Keratinocyte (primary cell): ENCODE results near the gene SLC38A6.

ENCODE experiments used
- CTCF ChIP-seq, 3 experiments: IDR thresholded peaks in 1 of 3; conservative IDR thresholded peaks in 1 of 3; optimal IDR thresholded peaks in 1 of 3; 2 replicates in 2 of 3; 3 replicates in 1 of 3; pipeline versions ENCODE3 to v1.5.1; 2011; ENCODE audit warnings: low read length in 3 of 3, mild to moderate bottlenecking in 3 of 3, moderate library complexity in 2 of 3, control low read depth in 1 of 3, inconsistent platforms in 1 of 3; ENCODE audit not compliant: insufficient read depth in 2 of 3; ENCODE audit errors: extremely low read depth in 1 of 3
- EZH2 ChIP-seq: IDR thresholded peaks from one replicate; pipeline ENCODE4 v1.6.1; 2012; ENCODE audit warnings: inconsistent platforms, mild to moderate bottlenecking, low read length, moderate library complexity

- no peak for TF ChIP-seq CTCF (optimal IDR thresholded peaks at IDR 0.05 in 1 of 3, IDR thresholded peaks at IDR 0.05 in 1 of 3, conservative IDR thresholded peaks at IDR 0.05 in 1 of 3; ENCODE audit: extremely low read depth in 1 of 3, insufficient read depth in 2 of 3, low read length in 3 of 3)
- TF ChIP-seq EZH2: no peak
Observed at GRCh38 chr14:60965402-60965801, 15.6 kb upstream of the SLC38A6 start.
